Left ventricle myocardium inferior (tissue), 1 donor: Measurements from ENCODE around the gene RERG. TPM values are rescaled to one million over a fixed set of nuclear protein-coding genes. Genes with fewer than 3 reads are reported as not detected.
"Not testable (repeated sequence)": the region's sequence is repeated elsewhere in the genome, so short reads cannot be mapped to it uniquely, and the experiment has no call there.

Experiments used
- DNase-seq: peaks from one replicate; pipeline ENCODE4 v3.0.0-alpha.2; 2020
- H3K27ac ChIP-seq: fragments of 200-600 bp; replicated peaks from 2 replicates; pipeline ENCODE4 v1.8.0; 2021
- H3K27me3 ChIP-seq: fragments of 200-600 bp; 2 replicates; pipeline ENCODE4 v1.8.0; 2021; ENCODE audit warnings: low read depth
- H3K36me3 ChIP-seq: fragments of 200-600 bp; 2 replicates; pipeline ENCODE4 v1.8.0; 2021
- H3K4me1 ChIP-seq: fragments of 200-600 bp; 2 replicates; pipeline ENCODE4 v1.8.0; 2021
- H3K4me3 ChIP-seq: fragments of 200-600 bp; 2 replicates; pipeline ENCODE4 v1.8.0; 2021; ENCODE audit warnings: mild to moderate bottlenecking, moderate library complexity
- H3K9me3 ChIP-seq: fragments of 200-600 bp; replicated peaks from 2 replicates; pipeline ENCODE4 v1.8.0; 2021
- CTCF ChIP-seq: fragments of 200-600 bp; IDR thresholded peaks from 2 replicates; pipeline ENCODE4 v1.8.0; 2021; ENCODE audit warnings: antibody characterized with exemption, mild to moderate bottlenecking, borderline replicate concordance
- intact Hi-C: fragments of 100-400 bp; cut with micrococcal nuclease; formaldehyde crosslinking; loops from one replicate; pipeline ENCODE4 v1.11.0; 2022
- total RNA-seq: library from RNA; stranded (reverse); fragmentation: NEBNext Ultra II Directional; extraction: Animal tissue kit (Norgen Biotek cat#: 25700); gene quantifications from one replicate; pipeline ENCODE4 v1.2.1, GENCODE V29; 2021
- donor health status: DM: no; HTN: yes; CAD: no; lungs with severe emphysema.

RERG gene
- total RNA-seq, 1 donor from 2014 or later: 4.5 TPM

GRCh38 chr12:15230137-15230536, 8.9 kb upstream of the RERG start:
- Histone ChIP-seq H3K27me3 (peaks cover 49% of the 10 kb centered on the region), H3K27ac (no peak overlapping the region), H3K4me3 (no peak overlapping the region), H3K36me3 (no peaks in the 10 kb centered on the region), H3K4me1 (no peaks in the 10 kb centered on the region), H3K9me3 (no peaks in the 10 kb centered on the region)
- DNase-seq: no peak
- TF ChIP-seq CTCF: no peak
- intact Hi-C loops: loop anchor here (5.0 kb wide), 1 partner anchor 37 kb away; no protein-coding TSS in a partner anchor

GRCh38 chr12:15227004-15227679, 5.9 kb upstream of the RERG start:
- peak; percentile 67 for TF ChIP-seq CTCF
- Histone ChIP-seq H3K9me3 (no peaks in the 10 kb centered on the region), H3K27me3 (peaks cover 51% of the 10 kb centered on the region), H3K4me1 (peaks cover 2% of the 10 kb centered on the region), H3K36me3 (no peaks in the 10 kb centered on the region), H3K27ac (no peak overlapping the region), H3K4me3 (no peak overlapping the region)
- peak; percentile 35 for DNase-seq
- intact Hi-C loops: no loop called here

GRCh38 chr12:15225863-15226218, 4.6 kb upstream of the RERG start:
- H3K4me3 ChIP-seq, H3K36me3 ChIP-seq, H3K27ac ChIP-seq, intact Hi-C loops, DNase-seq, H3K9me3 ChIP-seq: not testable (repeated sequence)
- Histone ChIP-seq H3K4me1 (peaks cover 15% of the 10 kb centered on the region), H3K27me3 (peaks cover 56% of the 10 kb centered on the region)

- peaks cover 59% of the 10 kb centered on the region for H3K27me3 ChIP-seq
- no peaks in the 10 kb centered on the region for H3K9me3 ChIP-seq
- TF ChIP-seq CTCF: no peak
- no peak overlapping the region for H3K27ac ChIP-seq
- H3K4me3 ChIP-seq: no peak overlapping the region
- peaks cover 17% of the 10 kb centered on the region for H3K4me1 ChIP-seq
- H3K36me3 ChIP-seq: no peaks in the 10 kb centered on the region
- intact Hi-C loops: no loop called here
- DNase-seq: no peak
These were observed 4.1 kb upstream of the RERG start for GRCh38 chr12:15225136-15225862.

- Histone ChIP-seq H3K27me3 (peaks cover 50% of the 10 kb centered on the region), H3K27ac (peak overlapping the region; percentile 86), H3K9me3 (no peaks in the 10 kb centered on the region), H3K4me3 (no peak overlapping the region), H3K4me1 (peaks cover 17% of the 10 kb centered on the region), H3K36me3 (no peaks in the 10 kb centered on the region)
- DNase-seq: no peak
- intact Hi-C loops: loop anchor here (5.0 kb wide), 1 partner anchor 220 kb away; no protein-coding TSS in a partner anchor
- no peak for TF ChIP-seq CTCF
These were observed 1.0 kb upstream of the RERG start for GRCh38 chr12:15222219-15222618.

GRCh38 chr12:15220451-15220850, 766 bp downstream of the RERG start:
- Histone ChIP-seq H3K36me3 (no peaks in the 10 kb centered on the region), H3K4me1 (peaks cover 25% of the 10 kb centered on the region), H3K27ac (peak overlapping the region; percentile 86), H3K9me3 (no peaks in the 10 kb centered on the region), H3K27me3 (peaks cover 53% of the 10 kb centered on the region), H3K4me3 (peak overlapping the region; percentile 72)
- TF ChIP-seq CTCF: no peak
- DNase-seq: no peak
- intact Hi-C loops: loop anchor here (2.0 to 5.0 kb wide), 2 partner anchors 68 to 218 kb away; no protein-coding TSS in a partner anchor
